NCI-H2029 treated with DMSO at 0.1 percent for 48 hours (cell line): Measurements from ENCODE around the gene SFT2D1.
"Not testable (repeated sequence)": the region's sequence is repeated elsewhere in the genome, so short reads cannot be mapped to it uniquely, and the experiment has no call there.

Experiments
- DNase-seq: peaks from one replicate; lab custom pipeline; 2025; lab: John Stamatoyannopoulos, UW

Gene SFT2D1

GRCh38 chr6:166342349-166343149 is at the start of gene SFT2D1:
Gene SFT2D1 (minus strand): TSS chr6:166342545. CDS start chr6:166342481, 64 bp downstream.
- peak; percentile 6 for DNase-seq

- DNase-seq, result no peak
These were observed 46.8 kb upstream of the SFT2D1 start for GRCh38 chr6:166389119-166389518.

- no peak for DNase-seq
These were observed 46.1 kb upstream of the SFT2D1 start for GRCh38 chr6:166388290-166389004.

GRCh38 chr6:166387642-166388289 is 45.4 kb upstream of the SFT2D1 start:
- peak; percentile 3 for DNase-seq

- not testable (repeated sequence) for DNase-seq
These were observed 44.8 kb upstream of the SFT2D1 start for GRCh38 chr6:166387098-166387497.

GRCh38 chr6:166386111-166386510 is 43.8 kb upstream of the SFT2D1 start:
- DNase-seq, result no peak

GRCh38 chr6:166383802-166384363 is 41.5 kb upstream of the SFT2D1 start:
- not testable (repeated sequence) for DNase-seq

- peak; percentile 51 for DNase-seq
These were observed 40.8 kb upstream of the SFT2D1 start, which contains the start of gene MPC1 for GRCh38 chr6:166382933-166383801. Gene MPC1 (minus strand): TSS chr6:166382940. CDS start chr6:166382876, 64 bp downstream.

- no peak for DNase-seq
These were observed 40.2 kb upstream of the SFT2D1 start for GRCh38 chr6:166382500-166382932.

- peak; percentile 85 for DNase-seq
These were observed 39.6 kb upstream of the SFT2D1 start for GRCh38 chr6:166381733-166382499.

- peak; percentile 64 for DNase-seq
These were observed 39.0 kb upstream of the SFT2D1 start for GRCh38 chr6:166381381-166381732.

- peak; percentile 78 for DNase-seq
These were observed 37.5 kb upstream of the SFT2D1 start for GRCh38 chr6:166379800-166380199.

GRCh38 chr6:166379103-166379586 is 36.8 kb upstream of the SFT2D1 start:
- DNase-seq, result no peak

- no peak for DNase-seq
These were observed 35.4 kb upstream of the SFT2D1 start for GRCh38 chr6:166377721-166378120.

- no peak for DNase-seq
These were observed 32.7 kb upstream of the SFT2D1 start for GRCh38 chr6:166375013-166375412.

- no peak for DNase-seq
These were observed 28.1 kb upstream of the SFT2D1 start for GRCh38 chr6:166370489-166370888.

- no peak for DNase-seq
These were observed 27.4 kb upstream of the SFT2D1 start for GRCh38 chr6:166369782-166370181.

GRCh38 chr6:166366921-166367320 is 24.6 kb upstream of the SFT2D1 start:
- no peak for DNase-seq

- no peak for DNase-seq
These were observed 23.5 kb upstream of the SFT2D1 start for GRCh38 chr6:166365806-166366205.

- no peak for DNase-seq
These were observed 22.9 kb upstream of the SFT2D1 start for GRCh38 chr6:166365221-166365620.
